GM21528 (cell line): ENCODE measurements around the gene C9orf50.
"Not testable (repeated sequence)": the region's sequence is repeated elsewhere in the genome, so short reads cannot be mapped to it uniquely, and the experiment has no call there.

Source experiments
- ATAC-seq: cut with Tn5 transposase; IDR thresholded peaks from one replicate; pipeline ENCODE4 v1.9.1; 2021; ENCODE audit warnings: mild to moderate bottlenecking, moderate library complexity; ENCODE audit not compliant: unreplicated experiment, low FRiP score

C9orf50 gene

DNA sequence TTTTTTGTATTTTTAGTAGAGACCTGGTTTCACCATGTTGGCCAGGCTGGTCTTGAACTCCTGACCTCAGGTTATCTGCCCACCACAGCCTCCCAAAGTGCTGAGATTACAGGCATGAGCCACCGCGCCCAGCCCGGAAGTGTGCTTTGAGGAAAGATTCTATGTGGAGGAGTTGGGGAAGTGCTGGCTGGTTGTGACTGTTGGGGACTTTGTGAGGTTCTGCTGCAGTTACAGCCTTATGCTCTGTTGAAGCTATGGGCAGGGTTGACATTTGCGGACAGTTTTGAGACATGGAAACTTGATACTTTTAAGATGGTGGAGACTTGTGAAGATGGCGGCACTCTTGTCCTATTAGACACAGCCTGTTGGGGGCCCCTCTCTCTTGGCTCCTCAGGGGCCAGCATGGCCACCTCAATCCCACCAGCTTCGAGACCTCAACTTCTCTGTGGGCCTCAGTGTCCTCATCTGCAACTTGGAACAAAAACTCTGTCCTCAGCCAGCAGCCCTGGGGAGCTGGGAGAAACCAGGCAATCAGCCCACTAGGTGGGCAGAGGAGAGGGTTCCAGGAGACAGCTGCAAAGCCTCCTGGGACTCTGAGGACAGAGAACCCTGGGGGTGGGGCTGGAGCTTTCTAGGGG, 24.9 kb downstream of the C9orf50 start:
- ATAC-seq, result no peak

DNA sequence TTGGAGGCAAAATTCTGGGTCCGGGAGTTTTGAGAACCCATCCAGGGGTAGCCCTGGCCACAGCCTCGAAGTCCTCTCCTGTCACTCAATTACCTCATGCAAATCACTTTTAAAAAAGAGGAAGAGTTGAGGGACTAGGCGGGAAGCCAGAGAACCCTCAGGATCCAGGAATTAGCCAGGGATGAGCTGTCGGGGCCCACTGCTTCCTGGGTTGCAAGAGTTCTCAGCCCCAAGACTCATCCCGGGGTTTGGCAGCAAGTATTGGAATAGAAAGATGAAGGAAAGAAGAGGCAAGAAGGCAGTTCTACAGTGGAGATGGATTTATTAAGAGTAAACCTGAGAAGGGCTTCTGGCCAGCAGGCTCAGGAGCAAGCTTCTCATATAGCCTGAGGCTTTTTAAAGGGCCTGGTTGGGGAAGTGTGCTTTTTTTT, 25.6 kb downstream of the C9orf50 start:
- ATAC-seq, result no peak

DNA sequence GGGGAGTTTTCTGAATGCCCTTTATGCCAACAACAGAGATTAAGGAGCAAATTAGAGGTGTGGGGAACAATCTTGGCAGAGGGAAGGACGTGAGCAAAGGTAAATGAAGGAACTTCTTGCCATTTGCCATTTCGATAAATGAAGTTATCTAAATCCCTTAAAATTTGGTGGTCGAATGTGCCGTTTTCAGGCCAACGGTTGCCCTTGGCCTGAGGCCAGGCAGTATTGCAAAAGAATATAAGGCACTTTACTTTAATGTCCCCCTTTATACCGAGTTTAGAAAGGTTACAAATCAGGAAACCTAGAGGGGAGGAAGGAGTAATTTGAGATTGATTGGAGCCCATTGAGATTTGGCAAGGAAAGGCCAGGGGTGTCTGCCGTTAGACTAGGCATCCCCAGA, 26.3 kb downstream of the C9orf50 start:
- ATAC-seq, result no peak

DNA sequence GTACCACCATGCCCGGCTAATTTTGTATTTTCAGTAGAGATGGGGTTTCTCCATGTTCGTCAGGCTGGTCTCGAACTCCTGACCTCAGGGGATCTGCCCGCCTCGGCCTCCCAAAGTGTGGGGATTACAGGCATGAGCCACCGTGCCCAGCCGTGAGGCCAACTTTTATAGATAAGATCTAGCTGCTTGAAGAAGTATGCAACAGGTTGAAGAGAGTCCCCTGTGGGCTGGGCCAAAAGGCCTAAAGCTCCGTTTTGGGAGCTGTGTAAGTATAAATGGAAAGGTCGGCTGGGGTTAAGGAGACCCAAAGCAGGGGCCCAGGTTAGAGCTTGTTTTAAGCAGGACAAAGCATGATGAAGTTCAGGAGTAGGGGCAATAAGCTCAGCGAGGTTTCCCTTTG, 28.1 kb downstream of the C9orf50 start:
- not testable (repeated sequence) for ATAC-seq

DNA sequence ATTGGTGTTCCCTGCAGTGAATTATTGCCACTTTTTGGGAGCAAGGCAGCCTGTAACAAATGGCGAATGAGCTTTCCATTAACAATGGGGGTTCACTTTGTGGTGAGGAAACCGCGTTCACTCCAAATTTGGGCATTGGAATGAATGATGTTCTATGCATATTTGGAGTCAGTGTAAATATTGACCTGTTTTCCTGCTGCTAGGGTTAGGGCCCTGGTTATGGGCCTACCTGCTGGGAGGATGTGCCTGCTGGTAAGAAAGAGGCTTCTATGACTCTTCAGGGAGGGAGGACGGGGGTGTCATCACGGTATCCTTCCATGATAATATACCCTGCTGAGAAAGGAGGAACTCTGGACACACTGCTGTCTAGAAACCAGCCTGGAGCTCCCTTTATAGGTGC, 29.0 kb downstream of the C9orf50 start:
- no peak for ATAC-seq

DNA sequence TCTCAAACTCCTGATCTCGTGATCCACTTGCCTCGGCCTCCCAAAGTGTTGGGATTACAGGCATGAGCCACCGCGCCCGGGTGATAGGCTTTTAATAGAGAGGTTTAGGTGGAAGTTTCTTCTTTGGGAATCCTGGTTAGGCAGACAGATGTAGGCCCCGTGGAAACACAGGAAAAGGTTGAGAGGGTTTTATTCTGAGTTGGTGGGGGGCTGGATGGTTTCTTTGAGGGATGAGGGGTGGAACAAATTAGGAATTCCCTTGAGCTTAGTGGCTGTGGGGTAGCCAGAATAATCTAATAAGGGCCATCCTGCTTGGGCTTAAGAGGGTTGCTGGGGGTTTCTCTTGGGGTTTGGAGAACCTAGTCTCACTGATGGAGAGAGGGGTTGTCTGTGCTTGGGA, 30.4 kb downstream of the C9orf50 start:
- ATAC-seq, result no peak

GRCh38 chr9:129587487-129588262, 33.2 kb downstream of the C9orf50 start:
- no peak for ATAC-seq

GRCh38 chr9:129586685-129587084, 34.2 kb downstream of the C9orf50 start:
- no peak for ATAC-seq

- no peak for ATAC-seq
These were observed 34.7 kb downstream of the C9orf50 start for GRCh38 chr9:129586245-129586644.

DNA sequence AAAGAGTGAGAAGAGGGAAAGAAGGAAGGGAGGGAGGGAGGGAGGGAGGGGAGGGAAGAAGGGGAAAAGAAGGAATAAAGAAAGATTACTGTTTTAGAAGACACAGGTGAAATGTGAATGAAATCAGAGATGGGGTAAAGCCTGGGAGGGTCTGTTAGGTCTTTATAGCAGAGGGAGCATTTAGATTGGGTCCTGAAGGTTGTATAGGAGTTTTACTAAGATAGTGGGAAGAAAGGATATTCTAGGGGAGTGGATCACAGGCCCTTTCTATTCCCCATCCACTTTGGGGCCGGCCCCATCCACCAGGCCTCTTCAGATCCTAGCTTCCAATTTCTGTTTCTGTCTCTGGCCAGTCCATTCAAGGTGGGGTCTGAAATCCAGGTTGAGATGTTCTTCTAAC, 35.5 kb downstream of the C9orf50 start:
- no peak for ATAC-seq

GRCh38 chr9:129584136-129584535, 36.8 kb downstream of the C9orf50 start:
- ATAC-seq, result peak; percentile 49

- ATAC-seq, result no peak
These were observed 37.4 kb downstream of the C9orf50 start for GRCh38 chr9:129583308-129584038.

GRCh38 chr9:129582855-129583254, 38.0 kb downstream of the C9orf50 start:
- ATAC-seq, result no peak

DNA sequence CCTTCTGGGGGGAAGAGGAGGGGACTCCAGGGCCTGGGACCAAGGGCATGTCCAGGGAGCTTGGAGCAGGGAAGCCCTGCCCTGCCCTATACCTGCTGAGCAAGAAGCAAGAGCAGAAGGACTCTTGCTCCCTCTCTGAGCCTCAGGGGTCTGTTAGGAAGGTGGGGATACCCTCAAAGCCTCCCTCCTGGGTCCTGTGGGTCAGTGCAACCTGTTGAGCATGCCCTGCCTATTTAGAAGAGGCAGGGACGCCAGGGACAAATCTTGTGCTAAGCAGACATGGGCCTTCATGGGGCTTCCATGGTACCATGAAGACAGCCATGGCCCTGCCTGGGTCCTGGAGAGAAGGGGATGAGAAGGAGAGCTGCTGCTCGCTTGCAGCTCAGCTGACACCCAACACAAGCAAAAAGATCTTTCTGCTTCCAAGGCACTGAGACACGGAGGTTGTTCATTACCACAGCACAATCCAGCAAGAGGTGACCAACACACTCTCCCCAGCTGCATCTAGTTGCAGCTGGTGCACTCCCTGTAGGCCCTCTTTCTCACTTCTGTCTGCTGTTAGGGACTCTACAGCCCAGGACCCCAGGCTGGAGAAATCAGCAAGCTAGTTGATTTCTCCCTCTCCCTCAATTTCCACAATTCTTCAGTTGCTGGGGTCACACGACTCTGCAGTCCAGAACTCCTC, 39.3 kb downstream of the C9orf50 start:
- no peak for ATAC-seq

DNA sequence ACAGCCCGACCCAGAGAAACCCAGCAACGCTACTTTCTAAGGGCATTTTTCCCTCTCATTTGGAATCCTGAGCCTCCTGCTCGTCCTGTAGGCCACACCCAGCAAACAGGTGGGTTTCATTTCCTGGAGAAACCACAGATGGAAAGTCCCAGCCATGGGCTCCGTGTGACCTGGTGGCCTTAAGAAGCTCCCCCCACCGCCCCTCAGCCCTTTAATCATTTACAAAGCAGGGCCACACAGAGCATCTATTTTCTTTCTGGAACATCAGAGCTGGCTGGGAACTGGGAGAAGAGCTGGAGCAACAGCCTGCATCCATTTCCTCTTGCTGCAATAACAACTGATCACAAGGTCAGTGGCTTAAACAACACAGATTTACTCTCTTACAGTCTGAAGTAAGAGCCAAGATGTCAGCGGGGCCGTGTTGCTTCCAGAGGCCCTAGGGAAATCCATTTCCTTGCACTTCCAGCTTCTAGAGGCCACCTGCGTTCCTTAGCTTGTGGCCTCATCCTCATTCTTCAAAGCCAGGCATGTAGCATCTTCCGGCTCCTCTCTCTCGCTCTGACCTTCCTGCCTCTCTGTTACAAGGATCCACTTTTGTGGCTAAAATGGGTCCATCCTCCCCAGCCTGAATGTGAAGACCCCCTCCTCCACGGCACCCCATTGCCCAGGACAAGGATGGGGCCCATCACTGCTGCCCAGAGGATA, 40.5 kb downstream of the C9orf50 start:
- no peak for ATAC-seq

DNA sequence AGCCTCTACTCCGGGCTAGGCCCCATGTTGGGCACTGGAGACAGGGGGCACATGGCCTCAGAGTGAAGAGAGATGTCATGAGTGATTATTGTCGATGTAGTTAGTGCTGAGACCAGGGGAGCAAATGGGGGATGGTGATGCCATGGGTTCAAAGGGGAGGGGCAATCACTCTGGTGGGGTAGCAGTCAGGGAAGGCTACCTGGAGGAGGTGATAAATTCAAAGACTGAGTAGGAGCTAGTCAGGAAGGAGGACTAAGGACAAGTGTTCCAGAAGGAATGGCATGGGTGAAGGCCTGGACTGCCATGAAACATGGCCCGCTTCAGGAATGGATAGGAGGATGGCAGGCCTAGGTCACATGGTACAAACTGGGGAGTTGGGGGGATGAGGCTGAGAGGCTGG, 41.6 kb downstream of the C9orf50 start:
- ATAC-seq, result no peak

- ATAC-seq, result no peak
These were observed 44.1 kb downstream of the C9orf50 start for GRCh38 chr9:129576546-129577543.

- no peak for ATAC-seq
These were observed 45.1 kb downstream of the C9orf50 start for GRCh38 chr9:129575818-129576217.

DNA sequence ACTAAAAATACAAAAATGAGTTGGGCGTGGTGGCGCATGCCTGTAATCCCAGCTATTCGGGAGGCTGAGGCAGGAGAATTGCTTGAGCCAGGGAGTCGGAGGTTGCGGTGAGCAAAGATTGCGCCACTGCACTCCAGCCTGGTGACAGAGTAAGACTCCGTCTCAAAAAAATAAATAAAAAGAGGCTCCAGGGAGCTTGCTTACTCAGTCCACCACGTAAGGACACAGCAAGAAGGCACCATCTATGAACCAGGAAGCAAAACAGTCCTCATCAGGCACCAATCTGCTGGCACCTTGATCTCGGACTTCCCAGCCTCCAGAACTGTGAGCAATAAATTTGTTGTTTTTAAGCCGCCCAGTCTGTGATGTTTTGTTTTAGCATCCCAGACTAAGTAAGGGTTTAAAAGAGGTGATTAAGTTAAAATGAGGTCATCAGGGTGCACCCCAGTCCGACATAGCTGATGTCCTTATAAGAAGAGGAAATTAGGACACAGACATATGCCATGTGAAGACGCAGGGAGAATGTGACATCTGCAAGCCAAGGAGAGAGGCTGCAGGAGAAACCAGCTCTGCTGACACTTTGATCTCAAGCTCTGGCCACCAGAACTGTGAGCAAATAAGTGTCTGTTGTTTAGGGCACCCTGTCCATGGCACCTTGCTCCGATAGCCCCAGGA, 45.9 kb downstream of the C9orf50 start:
- ATAC-seq, result no peak
